ENCODE measurements around the gene CCDC47. TPM values are rescaled to one million over a fixed set of nuclear protein-coding genes. Genes with fewer than 3 reads are reported as not detected.

The CCDC47 gene
- polyA plus RNA-seq, 1 donor (not counting 4 experiments of a cell fraction or from before 2014, with no cell fraction given) = 86.4 TPM

DNA sequence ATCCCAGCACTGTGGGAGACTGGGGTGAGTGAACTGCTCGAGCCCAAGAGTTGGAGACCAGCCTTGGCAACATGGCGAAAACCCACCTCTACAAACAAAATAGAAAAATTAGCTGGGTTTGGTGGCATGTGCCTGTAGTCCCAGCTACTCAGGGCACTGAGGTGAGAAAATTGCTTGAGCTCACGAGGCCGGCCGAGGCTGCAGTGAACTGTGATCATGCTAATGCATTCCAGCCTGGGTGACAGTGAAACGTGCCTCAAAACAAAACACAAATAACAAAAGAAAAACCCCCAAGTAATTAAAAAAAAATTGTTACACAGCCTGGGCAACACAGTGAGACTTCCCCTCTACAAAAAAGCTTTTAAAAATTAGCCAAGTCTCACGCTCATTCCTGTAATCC lies 5.0 kb downstream of the CCDC47 start:
- dilution Hi-C loops (cut with MboI; ENCODE audit: extremely low pct_ligation_motif_present, low sequenced_read_pairs) = no loop called here
- Histone ChIP-seq H3K4me3 (ENCODE audit: control insufficient read depth in 2 of 3, extremely low read depth in 1 of 3, insufficient read depth in 2 of 3, low read depth in 1 of 3, low read length in 3 of 3) (no peak overlapping the region), H3K9me1 (ENCODE audit: control insufficient read depth, extremely low read depth, insufficient read depth, low read length) (no peaks in the 10 kb centered on the region), H2AFZ (ENCODE audit: control insufficient read depth, low read length) (no peak overlapping the region), H3K4me2 (ENCODE audit: control insufficient read depth, extremely low read depth, insufficient read depth, low read depth, low read length) (no peak overlapping the region), H3K9me3 (ENCODE audit: control insufficient read depth, low read depth, low read length) (no peaks in the 10 kb centered on the region), H4K20me1 (ENCODE audit: control insufficient read depth, extremely low read depth, insufficient read depth, low read length) (peaks cover 7% of the 10 kb centered on the region), H3K36me3 (ENCODE audit: control insufficient read depth in 2 of 2, extremely low read depth in 1 of 2, insufficient read depth in 2 of 2, low read length in 2 of 2) (peaks cover 0 to 18% of the 10 kb centered on the region in 2 experiments), H3K27me3 (ENCODE audit: control insufficient read depth, extremely low read depth, insufficient read depth, low read length) (no peaks in the 10 kb centered on the region), H3K27ac (ENCODE audit: control insufficient read depth, insufficient read depth, low read length) (no peak overlapping the region), H3K79me2 (ENCODE audit: control insufficient read depth, insufficient read depth, low read length) (peaks cover 81% of the 10 kb centered on the region), H3K4me1 (ENCODE audit: control insufficient read depth, extremely low read depth, insufficient read depth, low read length) (peaks cover 13% of the 10 kb centered on the region), H3K9ac (ENCODE audit: control insufficient read depth, extremely low read depth, insufficient read depth, low read length) (no peak overlapping the region)
- no peak for TF ChIP-seq EZH2 (IDR thresholded peaks at IDR 0.05; ENCODE audit: low read length)
- TF ChIP-seq, protein P1, sequence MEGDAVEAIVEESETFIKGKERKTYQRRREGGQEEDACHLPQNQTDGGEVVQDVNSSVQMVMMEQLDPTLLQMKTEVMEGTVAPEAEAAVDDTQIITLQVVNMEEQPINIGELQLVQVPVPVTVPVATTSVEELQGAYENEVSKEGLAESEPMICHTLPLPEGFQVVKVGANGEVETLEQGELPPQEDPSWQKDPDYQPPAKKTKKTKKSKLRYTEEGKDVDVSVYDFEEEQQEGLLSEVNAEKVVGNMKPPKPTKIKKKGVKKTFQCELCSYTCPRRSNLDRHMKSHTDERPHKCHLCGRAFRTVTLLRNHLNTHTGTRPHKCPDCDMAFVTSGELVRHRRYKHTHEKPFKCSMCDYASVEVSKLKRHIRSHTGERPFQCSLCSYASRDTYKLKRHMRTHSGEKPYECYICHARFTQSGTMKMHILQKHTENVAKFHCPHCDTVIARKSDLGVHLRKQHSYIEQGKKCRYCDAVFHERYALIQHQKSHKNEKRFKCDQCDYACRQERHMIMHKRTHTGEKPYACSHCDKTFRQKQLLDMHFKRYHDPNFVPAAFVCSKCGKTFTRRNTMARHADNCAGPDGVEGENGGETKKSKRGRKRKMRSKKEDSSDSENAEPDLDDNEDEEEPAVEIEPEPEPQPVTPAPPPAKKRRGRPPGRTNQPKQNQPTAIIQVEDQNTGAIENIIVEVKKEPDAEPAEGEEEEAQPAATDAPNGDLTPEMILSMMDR (optimal IDR thresholded peaks at IDR 0.05 in 1 of 3, IDR thresholded peaks at IDR 0.05 in 1 of 3, conservative IDR thresholded peaks at IDR 0.05 in 1 of 3; ENCODE audit: extremely low read depth in 1 of 3, insufficient read depth in 2 of 3, low read length in 3 of 3) = no peak
- no peak for FAIRE-seq
- no peak for DNase-seq (ENCODE audit: low read depth, low spot score)

DNA sequence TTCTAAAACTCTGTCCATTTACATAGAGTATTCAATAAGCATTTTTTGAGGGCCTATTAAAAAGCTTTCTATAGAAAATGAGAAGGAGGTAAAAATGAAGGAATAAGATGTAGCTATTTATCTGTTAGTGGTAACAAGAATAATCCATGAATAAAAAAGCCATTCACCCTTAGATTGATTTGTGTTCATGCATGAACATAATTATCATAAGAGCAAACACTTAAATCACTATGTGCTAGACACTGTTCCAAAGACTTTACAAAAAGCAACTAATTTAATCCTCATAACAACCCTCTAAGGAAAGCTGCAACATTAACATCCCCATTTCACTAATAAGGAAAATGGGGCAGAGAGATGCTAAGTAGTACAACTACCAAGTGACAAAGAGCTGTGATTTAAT lies 6.6 kb downstream of the CCDC47 start:
- Histone ChIP-seq H3K27ac (ENCODE audit: control insufficient read depth, insufficient read depth, low read length) (no peak overlapping the region), H3K4me1 (ENCODE audit: control insufficient read depth, extremely low read depth, insufficient read depth, low read length) (peaks cover 8% of the 10 kb centered on the region), H3K79me2 (ENCODE audit: control insufficient read depth, insufficient read depth, low read length) (peaks cover 66% of the 10 kb centered on the region), H3K27me3 (ENCODE audit: control insufficient read depth, extremely low read depth, insufficient read depth, low read length) (no peaks in the 10 kb centered on the region), H3K9me1 (ENCODE audit: control insufficient read depth, extremely low read depth, insufficient read depth, low read length) (no peaks in the 10 kb centered on the region), H3K4me2 (ENCODE audit: control insufficient read depth, extremely low read depth, insufficient read depth, low read depth, low read length) (no peak overlapping the region), H2AFZ (ENCODE audit: control insufficient read depth, low read length) (no peak overlapping the region), H3K4me3 (ENCODE audit: control insufficient read depth in 2 of 3, extremely low read depth in 1 of 3, insufficient read depth in 2 of 3, low read depth in 1 of 3, low read length in 3 of 3) (no peak overlapping the region), H4K20me1 (ENCODE audit: control insufficient read depth, extremely low read depth, insufficient read depth, low read length) (peaks cover 7% of the 10 kb centered on the region), H3K9ac (ENCODE audit: control insufficient read depth, extremely low read depth, insufficient read depth, low read length) (no peak overlapping the region), H3K9me3 (ENCODE audit: control insufficient read depth, low read depth, low read length) (no peaks in the 10 kb centered on the region), H3K36me3 (ENCODE audit: control insufficient read depth in 2 of 2, extremely low read depth in 1 of 2, insufficient read depth in 2 of 2, low read length in 2 of 2) (peaks cover 4 to 24% of the 10 kb centered on the region in 2 experiments)
- no peak for TF ChIP-seq EZH2 (IDR thresholded peaks at IDR 0.05; ENCODE audit: low read length)
- TF ChIP-seq, protein P1 (optimal IDR thresholded peaks at IDR 0.05 in 1 of 3, IDR thresholded peaks at IDR 0.05 in 1 of 3, conservative IDR thresholded peaks at IDR 0.05 in 1 of 3; ENCODE audit: extremely low read depth in 1 of 3, insufficient read depth in 2 of 3, low read length in 3 of 3) = no peak
- no peak for DNase-seq (ENCODE audit: low read depth, low spot score)
- no peak for FAIRE-seq
- dilution Hi-C loops (cut with MboI; ENCODE audit: extremely low pct_ligation_motif_present, low sequenced_read_pairs) = no loop called here
